Right ventricle myocardium inferior (tissue), 1 donor: Measurements from ENCODE around the gene HDHD5. TPM values are rescaled to one million over a fixed set of nuclear protein-coding genes. Genes with fewer than 3 reads are reported as not detected.
"Not testable (repeated sequence)": the region's sequence is repeated elsewhere in the genome, so short reads cannot be mapped to it uniquely, and the experiment has no call there.

Experiments used
- ATAC-seq: fragments of 200-7000 bp; cut with Tn5 transposase; one replicate; pipeline ENCODE4 v1.9.1; 2020; ENCODE audit warnings: mild to moderate bottlenecking, moderate library complexity
- DNase-seq: peaks from one replicate; pipeline ENCODE4 v3.0.0; 2021; ENCODE audit errors: missing footprints
- intact Hi-C: fragments of 100-400 bp; cut with DNase I; formaldehyde crosslinking; loops from one replicate; pipeline ENCODE4 v1.11.0; 2022
- total RNA-seq: library from RNA; stranded (reverse); fragmentation: NEBNext Ultra II Directional; extraction: Animal tissue kit (Norgen Biotek cat#: 25700); gene quantifications from one replicate; pipeline ENCODE4 v1.2.1, GENCODE V29; 2021
- donor health status: DM: no; HTN: yes; CAD: no; lungs with severe emphysema.

HDHD5 gene
- total RNA-seq, 1 donor from 2014 or later: 58.9 TPM

DNA sequence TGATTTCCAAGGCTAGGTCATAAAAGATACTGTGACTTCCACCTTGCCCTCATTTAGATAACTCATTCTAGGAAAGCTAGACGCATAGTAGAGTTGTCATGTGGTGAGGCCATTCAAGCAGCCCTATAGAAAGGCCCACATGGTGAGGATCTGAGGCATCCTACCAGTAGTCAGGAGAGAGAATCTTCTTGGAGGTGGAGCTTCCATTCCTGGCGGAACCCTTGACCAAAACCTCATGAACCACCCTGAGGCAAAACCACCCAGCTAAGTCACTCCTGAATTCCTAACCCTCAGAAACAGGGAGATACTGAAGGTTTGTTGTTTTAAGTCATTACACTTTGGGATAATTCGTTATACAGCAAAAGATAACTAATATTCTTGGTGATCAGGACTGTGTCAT, 2.9 kb upstream of the HDHD5 start:
- DNase-seq (no peak), ATAC-seq (no peak)
- intact Hi-C loops: no loop called here

DNA sequence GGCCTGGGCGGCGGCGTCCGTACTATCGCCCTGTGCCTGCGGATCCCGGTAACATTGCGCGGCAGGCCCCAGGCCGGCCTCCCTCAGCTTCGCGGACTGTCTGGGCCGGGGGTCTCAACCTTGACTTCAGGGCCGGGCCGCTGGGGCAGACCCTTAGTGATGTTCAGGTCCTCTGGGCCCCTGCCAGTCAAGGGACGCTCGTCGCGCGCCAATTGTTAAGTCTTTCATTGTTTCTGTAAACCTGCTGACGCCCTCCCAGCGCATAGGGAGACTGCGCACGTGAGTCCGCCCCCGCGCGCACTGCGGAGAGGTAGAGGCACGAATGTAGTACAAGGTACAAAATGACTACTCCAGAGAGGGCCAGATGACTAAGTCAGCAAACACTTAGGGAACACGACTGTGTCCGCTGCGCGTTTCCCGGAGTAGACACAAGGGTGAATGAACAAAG, 451 bp upstream of the HDHD5 start:
- ATAC-seq (peak; percentile 12), DNase-seq (peak; percentile 78)
- intact Hi-C loops: loop anchor here (2.0 kb wide), 1 partner anchor 39 kb away; the partner anchor contains the start of gene TMEM121B

DNA sequence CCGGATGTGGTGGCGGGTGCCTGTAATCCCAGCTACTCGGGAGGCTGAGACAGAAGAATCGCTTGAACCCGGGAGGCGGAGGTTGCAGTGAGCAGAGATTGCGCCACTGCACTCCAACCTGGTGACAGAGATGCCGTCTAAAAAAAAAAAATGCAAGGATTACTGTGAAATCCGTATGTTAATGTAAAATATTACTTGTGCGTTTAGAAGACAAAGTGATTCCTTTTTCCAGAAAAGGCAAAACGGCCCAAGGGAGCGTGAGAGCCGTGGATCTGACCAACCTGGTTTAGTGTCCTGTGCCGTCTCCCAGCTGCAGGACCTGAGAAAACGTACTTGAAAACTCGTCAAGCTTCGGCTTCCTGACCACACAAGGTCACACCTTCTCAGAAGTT, 905 bp downstream of the HDHD5 start:
- DNase-seq: no peak
- ATAC-seq: no peak
- intact Hi-C loops: loop anchor here (1.0 to 2.0 kb wide), 2 partner anchors 37 to 74 kb away; partner anchors contain the start of genes IL17RA and TMEM121B

DNA sequence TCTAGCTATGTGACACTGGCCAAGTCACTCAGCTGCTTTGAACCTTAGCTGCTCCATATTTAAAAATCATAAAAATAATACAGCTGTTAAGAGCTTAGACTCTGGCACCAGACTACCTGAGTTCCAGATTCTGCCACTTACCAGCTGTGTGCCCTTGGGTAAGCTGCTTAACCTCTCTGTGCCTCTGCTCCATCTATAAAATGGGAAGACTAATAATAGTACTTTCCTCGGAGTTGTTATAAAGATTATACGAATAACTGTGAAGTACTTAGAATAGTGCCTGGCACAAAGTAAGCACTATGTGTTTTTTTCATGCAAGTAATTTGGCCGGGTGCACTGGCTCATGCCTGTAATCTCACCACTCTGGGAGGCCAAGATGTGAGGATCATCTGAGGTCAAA, 1.4 kb downstream of the HDHD5 start:
- ATAC-seq (no peak), DNase-seq (no peak)
- intact Hi-C loops: loop anchor here (1.0 to 2.0 kb wide), 2 partner anchors 37 to 73 kb away; partner anchors contain the start of genes IL17RA and TMEM121B

DNA sequence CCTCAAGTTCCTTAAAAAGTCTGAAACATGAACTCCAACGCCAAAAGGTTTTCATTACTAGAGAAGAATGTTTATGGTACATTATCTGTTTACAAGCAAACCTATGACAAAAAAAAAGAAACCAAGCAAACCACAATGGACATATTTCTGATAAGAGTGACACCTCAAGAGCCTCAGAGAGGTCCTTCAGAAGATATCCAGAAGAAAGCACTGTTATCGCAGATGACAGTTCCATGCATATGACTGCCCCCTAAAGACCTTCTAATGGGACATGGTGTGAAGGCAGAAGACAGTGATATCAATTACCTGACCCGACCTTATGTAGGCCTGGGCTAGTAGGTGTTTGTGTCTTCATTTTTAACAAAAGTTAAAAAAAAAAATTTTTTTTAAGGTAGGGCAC, 3.1 kb downstream of the HDHD5 start:
- intact Hi-C loops: no loop called here
- DNase-seq: no peak
- ATAC-seq: no peak

DNA sequence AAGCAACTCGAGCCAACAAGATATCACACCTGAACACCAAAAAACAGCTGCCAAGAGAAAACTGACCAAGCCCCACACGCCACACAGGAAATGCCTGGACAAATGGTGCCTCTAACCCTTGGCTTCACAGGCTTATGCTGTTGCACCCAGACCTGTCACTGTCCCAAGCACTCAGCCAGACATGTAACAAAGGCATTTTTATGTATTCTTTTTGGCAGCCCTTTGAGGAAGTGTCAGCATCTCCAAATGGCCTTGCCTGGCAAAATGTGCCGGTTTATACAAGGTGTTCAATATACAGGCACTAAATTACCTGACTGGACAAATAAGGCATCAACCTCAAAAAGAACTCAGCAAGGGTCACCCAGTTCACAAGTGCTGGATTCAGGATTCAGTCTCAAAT, 6.1 kb downstream of the HDHD5 start:
- no peak for ATAC-seq
- intact Hi-C loops: no loop called here
- no peak for DNase-seq

DNA sequence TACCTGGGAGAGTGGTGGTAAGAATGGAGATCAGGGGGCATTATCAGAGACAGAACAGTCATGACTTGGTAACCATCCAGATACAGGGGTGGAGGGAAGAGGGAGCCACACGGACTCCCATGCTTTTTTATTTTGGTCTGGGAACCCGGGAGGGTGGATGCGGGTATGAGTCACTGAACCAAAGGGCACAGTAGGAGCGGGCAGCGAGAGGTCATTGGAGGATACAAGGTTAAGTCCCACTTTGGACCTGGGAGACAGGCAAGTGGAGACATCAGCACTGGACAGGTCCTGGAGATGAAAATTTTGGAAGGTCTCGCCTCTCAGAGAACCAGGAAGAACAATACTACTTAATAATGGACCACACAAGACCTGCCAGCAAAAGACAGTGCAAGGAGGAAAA, 6.7 kb downstream of the HDHD5 start:
- DNase-seq: no peak
- no peak for ATAC-seq
- intact Hi-C loops: no loop called here

DNA sequence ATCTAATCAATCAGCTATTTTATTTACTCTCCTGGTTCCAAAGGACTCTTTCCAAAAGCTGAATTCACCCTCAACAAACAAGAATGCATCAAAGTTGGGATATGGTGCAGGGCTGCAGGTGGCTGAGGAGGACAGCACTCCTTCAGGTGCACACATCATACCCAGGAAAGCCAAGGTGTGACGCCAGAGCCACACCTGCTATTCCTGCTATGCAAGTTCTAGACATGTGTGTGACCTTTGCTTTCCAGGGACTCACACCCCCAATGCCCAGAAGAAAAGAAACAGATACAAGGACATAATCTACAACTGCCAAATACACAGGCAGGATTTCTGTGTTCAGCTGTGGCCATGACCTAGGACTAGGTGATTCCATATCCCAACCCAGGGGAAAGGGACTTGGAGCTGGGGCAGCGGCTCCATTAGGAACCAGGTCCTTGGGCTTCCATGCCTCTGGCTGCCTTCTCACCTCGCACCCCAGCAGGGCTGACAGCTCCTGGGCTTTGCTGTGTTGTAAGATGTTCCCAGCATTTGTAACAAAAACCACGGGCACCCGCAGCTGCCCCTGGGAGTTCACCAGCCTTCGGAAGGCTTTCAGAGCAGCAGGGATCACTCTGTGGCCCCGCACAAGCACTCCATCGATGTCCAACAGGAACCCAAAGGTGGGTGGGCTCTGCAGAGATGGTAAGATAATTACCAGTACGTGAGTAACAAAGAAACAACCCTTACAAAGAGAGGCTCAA, 9.8 kb downstream of the HDHD5 start:
- intact Hi-C loops: no loop called here
- ATAC-seq (no peak), DNase-seq (no peak)

DNA sequence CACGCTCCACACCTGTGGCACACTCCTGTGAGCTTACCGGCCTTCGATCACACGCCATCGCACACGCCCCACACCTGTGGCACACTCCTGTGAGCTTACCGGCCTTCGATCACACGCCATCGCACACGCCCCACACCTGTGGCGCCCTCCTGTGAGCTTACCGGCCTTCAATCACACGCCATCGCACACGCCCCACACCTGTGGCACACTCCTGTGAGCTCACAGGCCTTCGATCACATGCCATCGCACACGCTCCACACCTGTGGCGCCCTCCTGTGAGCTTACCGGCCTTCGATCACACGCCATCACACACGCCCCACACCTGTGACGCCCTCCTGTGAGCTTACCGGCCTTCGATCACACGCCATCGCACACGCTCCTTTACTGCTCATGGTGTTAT, 11.6 kb downstream of the HDHD5 start:
- ATAC-seq, intact Hi-C loops, DNase-seq: not testable (repeated sequence)

DNA sequence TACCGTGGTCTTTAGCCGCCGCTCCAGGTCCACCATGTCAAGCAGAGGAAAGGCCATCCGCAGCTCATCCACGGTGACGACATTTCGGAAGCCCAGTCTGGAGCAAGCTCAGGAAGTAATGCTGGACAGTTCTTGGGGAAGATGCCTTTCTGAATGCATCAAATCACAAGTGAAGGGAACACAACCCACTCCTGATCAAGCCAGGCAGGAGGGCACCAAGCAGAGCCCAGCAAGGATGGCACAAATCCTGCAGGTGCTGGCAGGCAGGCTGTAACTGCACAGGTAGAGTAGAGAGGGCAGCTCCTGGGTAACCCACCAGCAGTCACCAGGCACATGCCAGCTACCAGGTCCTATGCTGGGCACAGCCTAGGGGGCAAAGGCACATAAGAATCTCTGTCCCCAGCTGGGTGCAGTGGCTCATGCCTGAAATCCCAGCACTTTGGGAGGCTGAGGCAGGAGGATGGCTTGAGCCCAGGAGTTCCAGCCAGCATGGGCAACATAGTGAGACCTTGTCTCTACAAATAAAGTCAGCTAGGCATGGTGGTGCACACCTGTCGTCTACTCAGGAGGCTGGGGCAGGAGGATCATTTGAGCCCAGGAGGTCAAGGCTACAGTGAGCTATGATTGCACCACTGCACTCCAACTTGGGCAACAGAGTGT, 13.9 kb downstream of the HDHD5 start:
- ATAC-seq: no peak
- no peak for DNase-seq
- intact Hi-C loops: no loop called here

DNA sequence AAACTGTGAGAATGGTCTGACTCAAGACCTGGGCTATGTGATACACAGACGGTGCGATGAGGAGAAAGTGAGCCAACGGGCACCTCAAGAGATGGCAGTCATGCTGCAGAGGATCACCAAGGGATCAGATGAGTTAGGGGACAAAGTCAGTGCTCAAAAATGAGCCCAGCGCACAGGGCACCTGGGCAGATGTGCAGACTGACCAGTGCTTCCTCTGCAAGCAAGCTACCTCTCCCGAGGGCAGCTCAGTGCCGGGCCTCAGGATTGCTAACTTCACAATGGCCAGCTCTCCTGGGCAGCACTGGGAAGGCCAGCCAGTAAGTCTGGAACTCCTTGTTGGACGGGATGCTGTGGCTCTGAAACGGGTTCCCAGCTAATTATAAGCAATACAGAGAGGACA, 15.3 kb downstream of the HDHD5 start:
- intact Hi-C loops: no loop called here
- ATAC-seq (no peak), DNase-seq (no peak)

DNA sequence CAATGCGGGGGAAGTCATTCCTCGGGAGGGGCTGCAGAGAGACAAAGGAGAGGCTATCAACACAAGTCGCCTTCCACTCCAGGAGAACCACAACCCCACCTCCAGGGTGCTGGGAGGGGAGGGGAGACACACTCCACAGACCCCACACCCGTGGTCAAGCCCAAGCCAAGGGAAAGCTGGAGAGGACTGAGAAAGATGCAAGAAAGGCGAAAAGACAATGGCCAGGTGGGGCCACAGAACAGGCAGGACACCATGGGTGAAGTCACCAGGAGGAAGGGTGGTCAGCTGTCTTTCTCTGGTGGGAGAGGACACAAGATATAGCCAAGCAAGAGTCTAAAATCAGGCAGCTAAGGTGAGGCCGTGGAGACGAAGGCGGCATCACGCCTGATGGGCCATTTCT, 16.0 kb downstream of the HDHD5 start:
- no peak for ATAC-seq
- DNase-seq: no peak
- intact Hi-C loops: no loop called here

DNA sequence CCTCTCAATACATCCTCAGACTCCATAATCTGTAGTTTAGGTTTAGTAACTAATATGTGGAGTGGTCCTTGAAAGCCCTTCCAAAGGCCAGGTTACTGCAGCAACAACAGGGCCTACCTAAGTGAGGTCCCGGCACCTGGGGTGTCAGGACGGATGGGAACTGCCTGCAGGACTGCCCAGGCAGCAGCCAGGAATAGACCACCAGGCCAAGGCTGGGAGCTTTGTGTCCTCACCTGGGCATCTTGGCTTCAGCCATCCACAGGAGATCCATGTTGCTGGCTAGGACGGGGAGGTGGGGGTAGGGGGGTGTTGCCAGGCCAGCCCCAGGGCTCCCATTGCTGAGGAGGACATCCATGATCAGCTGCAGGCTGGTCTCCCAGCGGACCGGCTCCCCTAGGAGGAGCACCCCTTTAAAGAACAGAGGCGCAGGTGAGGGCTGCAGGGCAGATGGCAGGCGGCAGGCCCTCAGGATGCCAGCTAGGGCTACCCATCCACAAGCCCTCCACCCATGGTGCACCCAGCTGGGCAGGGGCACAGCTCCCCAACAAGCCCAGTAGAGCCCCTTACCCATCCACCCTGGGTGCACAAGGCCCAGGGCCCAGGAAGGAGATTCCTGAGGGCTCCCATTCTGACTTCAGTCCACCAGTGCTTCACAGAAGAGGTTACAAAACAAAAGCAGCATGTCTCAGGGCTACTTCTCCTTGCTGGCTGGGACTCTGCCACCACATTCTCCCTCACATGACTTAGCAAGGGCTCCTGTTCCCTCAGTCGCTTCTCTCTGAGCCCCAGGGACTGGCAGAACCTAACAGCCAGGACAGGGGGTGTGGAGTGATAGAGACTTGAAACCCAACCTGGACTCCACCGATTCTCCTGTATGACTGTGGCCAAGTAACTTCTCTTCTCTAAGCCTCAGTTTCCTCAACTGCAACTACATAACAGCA, 18.0 kb downstream of the HDHD5 start:
- ATAC-seq (no peak), DNase-seq (no peak)
- intact Hi-C loops: no loop called here

DNA sequence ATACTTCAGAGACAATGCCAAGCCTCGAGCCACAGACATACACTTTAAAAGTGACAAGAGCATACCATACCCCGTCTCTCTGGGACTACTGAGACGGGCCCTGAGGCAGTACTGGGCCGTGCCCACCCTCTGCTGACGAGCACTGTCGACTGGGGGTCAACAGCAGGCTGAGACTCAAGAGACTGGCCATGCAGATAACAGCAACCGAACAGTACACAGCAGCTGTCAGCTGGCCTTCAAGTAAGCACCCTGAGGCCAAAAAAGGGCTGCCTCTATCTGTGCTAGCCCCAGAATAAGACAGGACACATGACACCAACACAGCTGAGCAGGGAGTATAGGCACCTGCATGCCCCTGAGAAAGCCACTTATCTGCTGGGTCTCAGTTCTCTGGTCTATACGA, 19.1 kb downstream of the HDHD5 start:
- ATAC-seq (peak; percentile 86), DNase-seq (no peak)
- intact Hi-C loops: no loop called here

DNA sequence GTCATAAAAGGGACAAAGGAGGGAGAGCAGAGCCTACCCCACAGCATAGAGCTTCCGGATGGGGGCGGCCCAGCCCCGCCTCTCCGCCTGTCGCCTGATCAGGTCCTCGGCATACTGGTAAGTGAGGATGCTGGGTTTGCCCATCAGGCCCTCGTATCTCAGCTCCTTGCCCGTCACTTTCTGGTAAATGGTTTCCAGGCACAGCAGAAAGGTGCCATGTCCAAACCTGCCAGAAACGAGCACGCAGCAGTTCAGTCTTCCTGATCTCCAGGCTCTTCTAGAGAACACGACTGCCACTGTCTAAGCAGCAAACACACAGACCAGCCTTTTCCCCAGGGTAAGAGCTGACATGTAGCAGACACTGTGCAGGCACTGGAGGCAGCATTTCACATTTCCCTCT, 20.6 kb downstream of the HDHD5 start:
- DNase-seq: no peak
- ATAC-seq: no peak
- intact Hi-C loops: no loop called here

DNA sequence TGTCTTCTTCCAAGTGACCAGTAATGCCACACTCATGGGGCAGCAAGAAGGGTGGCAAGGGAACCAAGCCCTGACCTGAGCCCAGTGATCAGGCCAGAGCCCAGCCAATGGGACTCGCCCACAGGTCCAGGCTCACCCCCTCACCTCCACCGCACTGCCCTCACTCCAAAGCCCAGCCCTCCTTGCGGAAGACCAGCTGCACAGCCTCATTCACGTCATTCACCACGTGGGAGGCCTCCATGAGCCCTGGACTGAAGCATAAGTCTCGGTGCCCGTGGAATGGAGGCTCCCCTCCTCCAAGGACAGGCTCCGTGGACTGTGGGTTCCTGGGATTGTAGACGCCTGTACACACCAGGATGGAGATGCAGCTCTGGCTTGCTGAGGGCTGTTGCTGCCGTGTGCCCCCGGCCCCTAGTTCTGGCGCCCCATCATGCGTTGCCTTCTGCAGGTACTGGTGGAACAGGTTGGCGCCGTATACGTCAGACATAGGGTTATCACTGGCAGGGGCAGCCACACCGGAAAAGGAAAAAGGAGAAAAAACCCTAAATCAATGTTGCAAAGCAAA, 21.1 kb downstream of the HDHD5 start:
- intact Hi-C loops: no loop called here
- DNase-seq (no peak), ATAC-seq (no peak)

DNA sequence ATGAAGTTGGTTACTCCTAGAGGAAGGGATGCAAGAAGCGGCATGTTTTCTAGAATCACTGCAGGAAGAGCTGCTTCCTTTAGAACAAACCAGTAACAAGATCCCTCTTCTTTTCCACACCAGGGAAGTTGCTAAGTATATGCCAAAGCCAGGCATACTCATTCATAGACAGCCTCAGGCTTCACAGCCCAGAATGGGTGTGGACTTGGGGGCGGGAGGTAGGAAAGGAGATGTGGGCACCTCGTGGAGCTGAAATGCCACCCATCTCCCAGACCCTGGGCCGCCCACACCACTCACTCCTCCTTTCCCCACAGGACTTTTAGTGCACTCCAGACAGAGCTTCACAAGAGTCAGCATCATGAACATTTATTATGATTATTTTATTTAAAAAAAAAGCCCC, 21.9 kb downstream of the HDHD5 start:
- intact Hi-C loops: no loop called here
- no peak for DNase-seq
- no peak for ATAC-seq

DNA sequence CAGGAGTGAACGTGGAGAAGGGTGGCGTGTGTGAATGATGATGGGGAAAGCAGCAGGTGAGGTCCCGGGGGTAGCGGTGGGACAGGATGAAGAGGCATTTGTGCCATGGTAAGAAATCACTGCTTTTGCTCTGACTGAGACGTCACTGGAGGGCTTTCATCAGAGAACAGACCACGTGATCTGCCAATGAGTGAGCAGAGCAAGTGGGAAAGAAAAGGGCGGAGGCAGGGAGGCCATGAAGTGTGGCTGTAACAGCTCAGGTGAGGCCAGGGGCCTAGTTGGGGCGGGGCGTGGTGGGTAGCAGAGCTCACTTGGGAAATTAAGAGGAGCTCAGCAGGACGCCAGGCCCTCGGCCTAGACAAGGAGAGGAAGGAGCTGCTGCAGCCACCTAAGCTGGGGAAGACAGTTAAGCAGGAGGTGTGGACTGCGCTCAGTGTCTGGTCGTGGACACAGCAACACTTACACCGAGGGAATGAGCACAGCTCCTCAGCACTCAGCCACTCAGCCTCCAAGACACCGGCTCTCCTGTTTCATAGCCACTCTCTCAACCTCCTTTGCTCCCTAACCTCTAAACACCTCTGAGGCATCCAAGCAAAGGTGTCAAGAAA, 23.8 kb downstream of the HDHD5 start:
- ATAC-seq: no peak
- intact Hi-C loops: no loop called here
- no peak for DNase-seq

DNA sequence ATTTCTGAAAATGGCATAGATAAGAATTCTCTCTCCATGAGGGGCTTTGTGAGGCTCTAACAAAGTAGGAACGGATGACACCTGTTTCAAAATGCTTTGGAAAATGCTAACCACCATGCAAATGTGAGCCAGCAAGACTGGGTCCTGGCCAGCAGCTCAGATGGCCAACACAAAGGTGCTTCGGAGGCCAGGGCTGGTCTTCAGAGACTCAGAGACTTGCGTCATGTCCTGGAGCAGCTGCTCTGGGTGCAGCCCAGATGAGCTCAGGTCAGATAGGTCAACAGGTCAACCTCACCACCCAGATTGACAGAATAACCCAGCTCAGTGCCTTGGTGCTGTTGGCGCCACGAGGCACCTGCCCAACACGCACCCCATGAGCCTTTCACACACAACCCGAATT, 25.9 kb downstream of the HDHD5 start:
- DNase-seq: no peak
- intact Hi-C loops: loop anchor here (5.0 kb wide), 1 partner anchor 34 kb away; no protein-coding TSS in a partner anchor
- no peak for ATAC-seq
